Measurements from ENCODE around the gene CCDC146. TPM values are rescaled to one million over a fixed set of nuclear protein-coding genes. Genes with fewer than 3 reads are reported as not detected.

The CCDC146 gene
- total and polyA plus RNA-seq, 2 of the 8 experiments (the other 6 are each of a cell fraction or from before 2014, with no cell fraction given) = 0.88 to 2.4 TPM

- no peak overlapping the region for H3K14ac ChIP-seq (ENCODE audit: insufficient read length)
- no peak overlapping the region for H3K18ac ChIP-seq (ENCODE audit: extremely low read depth, low read length)
- FAIRE-seq = no peak
- ChIA-PET CTCF (ENCODE audit: partially characterized antibody) (interaction anchor here (1.8 kb wide), 1 partner anchor 9 kb away, joined by 6 read pairs; no protein-coding TSS in a partner anchor), POLR2A (ENCODE audit: partially characterized antibody) (interaction anchor here (1.1 kb wide), 1 partner anchor 93 kb away, joined by 3 read pairs; no protein-coding TSS in a partner anchor)
- H3K4me1 ChIP-seq (replicated peaks in 1 of 4; ENCODE audit: control insufficient read depth in 3 of 4, insufficient read depth in 4 of 4, low read length in 3 of 4) = no peaks in the 10 kb centered on the region
- H3K79me2 ChIP-seq (ENCODE audit: control insufficient read depth in 1 of 2, insufficient read depth in 2 of 2, low read length in 2 of 2) = no peaks in the 10 kb centered on the region
- no peak overlapping the region for H2AK5ac ChIP-seq (ENCODE audit: low read depth, low read length)
- no peak overlapping the region for H3K4me2 ChIP-seq (ENCODE audit: insufficient read depth in 1 of 2, low read depth in 2 of 2, low read length in 2 of 2)
- peaks cover 0 to 3% of the 10 kb centered on the region in 2 experiments; a peak in 1 of 4 replicates for H3K9me3 ChIP-seq (ENCODE audit: insufficient read depth in 2 of 2, low read depth in 1 of 2, low read length in 1 of 2)
- no peak overlapping the region for H4K91ac ChIP-seq (replicated peaks; ENCODE audit: insufficient read length, low read length)
- no peak overlapping the region for H3K23ac ChIP-seq (ENCODE audit: insufficient read length)
- H3K9ac ChIP-seq (replicated peaks in 1 of 4; ENCODE audit: extremely low read depth in 1 of 4, low read depth in 3 of 4, low read length in 3 of 4) = no peak overlapping the region
- H3K4ac ChIP-seq (replicated peaks; ENCODE audit: insufficient read length, low read depth, low read length) = no peak overlapping the region
- H3K36me3 ChIP-seq (ENCODE audit: control insufficient read depth in 2 of 4, insufficient read depth in 4 of 4, low read length in 3 of 4) = no peaks in the 10 kb centered on the region
- 93% methylated on average over 5 of the region's 5 CpGs; no CpG with 5 or more reads in 1 of the 2 experiments for WGBS, 2 experiments (ENCODE audit: extremely low coverage in 1 of 2, insufficient coverage in 1 of 2, insufficient read length in 1 of 2, insufficient replicate concordance in 2 of 2, low coverage in 1 of 2, low lambda C conversion rate in 2 of 2, missing lambda C conversion rate in 1 of 2)
- no peaks in the 10 kb centered on the region for H3K27me3 ChIP-seq (replicated peaks in 1 of 4; ENCODE audit: control insufficient read depth in 3 of 4, extremely low read depth in 1 of 4, insufficient read depth in 3 of 4, low read length in 3 of 4)
- no peak overlapping the region for H3K56ac ChIP-seq (replicated peaks; ENCODE audit: insufficient read length, low read depth, low read length)
- no peak for DNase-seq (ENCODE audit: low read depth in 1 of 2, low spot score in 2 of 2)
- H3K27ac ChIP-seq (ENCODE audit: low read depth, low read length) = no peak overlapping the region
- no peak overlapping the region for H2BK15ac ChIP-seq (ENCODE audit: low read length)
- H2BK12ac ChIP-seq (ENCODE audit: low read depth, low read length) = no peak overlapping the region
- H2BK120ac ChIP-seq (replicated peaks; ENCODE audit: low read depth, low read length) = no peak overlapping the region
- no peaks in the 10 kb centered on the region for H3K79me1 ChIP-seq (ENCODE audit: low read depth, low read length)
- H4K20me1 ChIP-seq (replicated peaks in 1 of 2; ENCODE audit: control insufficient read depth in 1 of 2, insufficient read depth in 2 of 2, low read length in 2 of 2) = no peaks in the 10 kb centered on the region
- H2BK20ac ChIP-seq (ENCODE audit: low read length) = no peak overlapping the region
- H4K5ac ChIP-seq (ENCODE audit: insufficient read length, low read depth, low read length) = no peak overlapping the region
- no peak overlapping the region for H2BK5ac ChIP-seq (ENCODE audit: low read depth, low read length)
- H4K8ac ChIP-seq (ENCODE audit: extremely low read depth, insufficient read depth, low read length) = no peak overlapping the region
- H3K4me3 ChIP-seq (ENCODE audit: extremely low read depth in 1 of 4, insufficient read depth in 2 of 4, low read depth in 3 of 4, low read length in 4 of 4) = no peak overlapping the region
- H3K23me2 ChIP-seq (ENCODE audit: low read depth, low read length) = no peaks in the 10 kb centered on the region
- no peak overlapping the region for H2AFZ ChIP-seq (ENCODE audit: low read length)
- TF ChIP-seq CHD1 (IDR thresholded peaks at IDR 0.05; ENCODE audit: low read depth, low read length) (no peak), TBP (IDR thresholded peaks at IDR 0.05; ENCODE audit: low read depth, low read length) (no peak)
Observed at GRCh38 chr7:77339726-77340125, 217.3 kb downstream of the CCDC146 start.

Data from H1 (cell line).